Coronary artery (tissue), 2 donors: Measurements from ENCODE around the gene VPS35L.

Source experiments
- DNase-seq: peaks from one replicate; pipeline ENCODE4 v3.0.0-alpha.2; 2017; ENCODE audit warnings: low spot score
- H3K27ac ChIP-seq, 2 donors: fragments of 200-600 bp; sonication (generic); one replicate each; pipeline ENCODE4 v1.5.1; 2016 to 2019
- H3K4me3 ChIP-seq: fragments of 200-600 bp; sonication (generic); 2 replicates; pipeline ENCODE4 v1.5.1; 2016; ENCODE audit warnings: mild to moderate bottlenecking, moderate library complexity
- CTCF ChIP-seq: fragments of 200-600 bp; sonication (generic); IDR thresholded peaks from one replicate; pipeline ENCODE4 v1.5.1; 2019; ENCODE audit warnings: antibody characterized with exemption

Gene VPS35L

GRCh38 chr16:19691161-19691711 lies 135.7 kb downstream of the VPS35L start:
- no peak for TF ChIP-seq CTCF
- Histone ChIP-seq H3K4me3 (no peak overlapping the region), H3K27ac (peak overlapping the region in 1 of 2 donors; percentile 60)
- DNase-seq, result no peak

- no peak for TF ChIP-seq CTCF
- Histone ChIP-seq H3K27ac (no peak overlapping the region), H3K4me3 (no peak overlapping the region)
- no peak for DNase-seq
These were observed 139.5 kb downstream of the VPS35L start for GRCh38 chr16:19694989-19695388.

GRCh38 chr16:19696328-19696727 lies 140.8 kb downstream of the VPS35L start:
- TF ChIP-seq CTCF, result no peak
- Histone ChIP-seq H3K27ac (peak overlapping the region; percentile 21 to 64), H3K4me3 (no peak overlapping the region)
- no peak for DNase-seq

GRCh38 chr16:19696961-19697360 lies 141.5 kb downstream of the VPS35L start:
- no peak overlapping the region for H3K4me3 ChIP-seq
- no peak for DNase-seq
- TF ChIP-seq CTCF, result no peak
- peak overlapping the region; percentile 21 to 64 for H3K27ac ChIP-seq

- no peak overlapping the region for H3K4me3 ChIP-seq
- no peak for TF ChIP-seq CTCF
- no peak for DNase-seq
- H3K27ac ChIP-seq, result peak overlapping the region in 1 of 2 donors; percentile 20
These were observed 142.3 kb downstream of the VPS35L start for GRCh38 chr16:19697756-19698318.

- peak overlapping the region in 1 of 2 donors; percentile 13 for H3K27ac ChIP-seq
- no peak overlapping the region for H3K4me3 ChIP-seq
- TF ChIP-seq CTCF, result no peak
- DNase-seq, result no peak
These were observed 143.3 kb downstream of the VPS35L start for GRCh38 chr16:19698480-19699465.
